ENCODE data around the gene DCAF12L1.

The DCAF12L1 gene

GRCh38 chrX:126552313-126553022 is at the start of gene DCAF12L1:
DCAF12L1 (minus strand) TSS chrX:126552814; CDS start chrX:126552608, 206 bp downstream.
- H3K9me3 Mint-ChIP-seq = peaks cover 4% of the 10 kb centered on the region
- H3K4me1 Mint-ChIP-seq (ENCODE audit: low read depth) = no peaks in the 10 kb centered on the region
- no peaks in the 10 kb centered on the region for H3K27me3 Mint-ChIP-seq (ENCODE audit: low read depth)
- H3K27ac Mint-ChIP-seq = no peak within 1 kb of the TSS
- H3K4me3 Mint-ChIP-seq = no peak within 1 kb of the TSS
- no peaks in the 10 kb centered on the region for H3K36me3 Mint-ChIP-seq (ENCODE audit: low read depth)
- DNase-seq (ENCODE audit: low spot score) = no peak

- H3K36me3 Mint-ChIP-seq (ENCODE audit: low read depth) = no peaks in the 10 kb centered on the region
Observed at GRCh38 chrX:126580877-126581276, 28.3 kb upstream of the DCAF12L1 start.

GRCh38 chrX:126575911-126576310 is 23.3 kb upstream of the DCAF12L1 start:
- H3K9me3 Mint-ChIP-seq = no peaks in the 10 kb centered on the region
- no peak overlapping the region for H3K27ac Mint-ChIP-seq
- H3K4me1 Mint-ChIP-seq (ENCODE audit: low read depth) = no peaks in the 10 kb centered on the region
- H3K4me3 Mint-ChIP-seq = no peak overlapping the region
- H3K27me3 Mint-ChIP-seq (ENCODE audit: low read depth) = no peaks in the 10 kb centered on the region
- no peak for DNase-seq (ENCODE audit: low spot score)
- no peaks in the 10 kb centered on the region for H3K36me3 Mint-ChIP-seq (ENCODE audit: low read depth)

More at GRCh38 chrX:126580877-126581276, 28.3 kb upstream of the DCAF12L1 start:
- H3K27me3 Mint-ChIP-seq (ENCODE audit: low read depth) = no peaks in the 10 kb centered on the region
- no peak overlapping the region for H3K27ac Mint-ChIP-seq
- no peak for DNase-seq (ENCODE audit: low spot score)
- no peak overlapping the region for H3K4me3 Mint-ChIP-seq
- no peaks in the 10 kb centered on the region for H3K9me3 Mint-ChIP-seq
- H3K4me1 Mint-ChIP-seq (ENCODE audit: low read depth) = no peaks in the 10 kb centered on the region

- DNase-seq (ENCODE audit: low spot score) = no peak
- Mint-ChIP-seq H3K27ac (no peak overlapping the region), H3K36me3 (ENCODE audit: low read depth) (no peaks in the 10 kb centered on the region)
Observed at GRCh38 chrX:126557151-126557550, 4.5 kb upstream of the DCAF12L1 start.

GRCh38 chrX:126551725-126552312 is 795 bp downstream of the DCAF12L1 start:
- Mint-ChIP-seq H3K27me3 (ENCODE audit: low read depth) (no peaks in the 10 kb centered on the region), H3K27ac (no peak overlapping the region), H3K4me1 (ENCODE audit: low read depth) (no peaks in the 10 kb centered on the region), H3K36me3 (ENCODE audit: low read depth) (no peaks in the 10 kb centered on the region), H3K9me3 (peaks cover 4% of the 10 kb centered on the region), H3K4me3 (no peak overlapping the region)
- DNase-seq (ENCODE audit: low spot score) = no peak

More at GRCh38 chrX:126557151-126557550, 4.5 kb upstream of the DCAF12L1 start:
- no peaks in the 10 kb centered on the region for H3K9me3 Mint-ChIP-seq
- H3K4me3 Mint-ChIP-seq = no peak overlapping the region
- H3K4me1 Mint-ChIP-seq (ENCODE audit: low read depth) = no peaks in the 10 kb centered on the region
- H3K27me3 Mint-ChIP-seq (ENCODE audit: low read depth) = no peaks in the 10 kb centered on the region

- Mint-ChIP-seq H3K9me3 (peaks cover 4% of the 10 kb centered on the region), H3K36me3 (ENCODE audit: low read depth) (no peaks in the 10 kb centered on the region), H3K27me3 (ENCODE audit: low read depth) (no peaks in the 10 kb centered on the region), H3K4me1 (ENCODE audit: low read depth) (no peaks in the 10 kb centered on the region), H3K27ac (no peak overlapping the region), H3K4me3 (no peak overlapping the region)
- no peak for DNase-seq (ENCODE audit: low spot score)
Observed at GRCh38 chrX:126551306-126551705, 1.3 kb downstream of the DCAF12L1 start.

- no peak overlapping the region for H3K4me3 Mint-ChIP-seq
- DNase-seq (ENCODE audit: low spot score) = no peak
- no peaks in the 10 kb centered on the region for H3K36me3 Mint-ChIP-seq (ENCODE audit: low read depth)
- H3K27ac Mint-ChIP-seq = no peak overlapping the region
- no peaks in the 10 kb centered on the region for H3K27me3 Mint-ChIP-seq (ENCODE audit: low read depth)
- H3K4me1 Mint-ChIP-seq (ENCODE audit: low read depth) = no peaks in the 10 kb centered on the region
- peaks cover 4% of the 10 kb centered on the region for H3K9me3 Mint-ChIP-seq
Observed at GRCh38 chrX:126550816-126551215, 1.8 kb downstream of the DCAF12L1 start.

GRCh38 chrX:126509923-126510322 is 42.7 kb downstream of the DCAF12L1 start:
- DNase-seq (ENCODE audit: low spot score) = no peak
- Mint-ChIP-seq H3K9me3 (peaks cover 5% of the 10 kb centered on the region), H3K4me3 (no peak overlapping the region), H3K27me3 (ENCODE audit: low read depth) (no peaks in the 10 kb centered on the region), H3K36me3 (ENCODE audit: low read depth) (no peaks in the 10 kb centered on the region), H3K4me1 (ENCODE audit: low read depth) (no peaks in the 10 kb centered on the region), H3K27ac (no peak overlapping the region)
